ENCODE results near the gene WASHC2C. TPM values are rescaled to one million over a fixed set of nuclear protein-coding genes. Genes with fewer than 3 reads are reported as not detected.
"Not testable (repeated sequence)": the region's sequence is repeated elsewhere in the genome, so short reads cannot be mapped to it uniquely, and the experiment has no call there.

The WASHC2C gene
- total RNA-seq, 1 donor from 2014 or later: 30.3 TPM

- H3K4me3 ChIP-seq; H3K4me1 ChIP-seq; H3K9me3 ChIP-seq (replicated peaks); DNase-seq; H3K27ac ChIP-seq (replicated peaks); intact Hi-C loops (cut with micrococcal nuclease); H3K27me3 ChIP-seq (ENCODE audit: low read depth): not testable (repeated sequence)
- TF ChIP-seq CTCF (IDR thresholded peaks at IDR 0.05; ENCODE audit: borderline replicate concordance): peak; percentile 48
- H3K36me3 ChIP-seq: peaks cover 14% of the 10 kb centered on the region
Observed at GRCh38 chr10:45734867-45735266, 7.8 kb downstream of the WASHC2C start.

GRCh38 chr10:45741559-45741958 lies 14.5 kb downstream of the WASHC2C start:
- intact Hi-C loops (cut with micrococcal nuclease); H3K4me1 ChIP-seq; H3K27ac ChIP-seq (replicated peaks); DNase-seq; H3K4me3 ChIP-seq; H3K9me3 ChIP-seq (replicated peaks); H3K27me3 ChIP-seq (ENCODE audit: low read depth): not testable (repeated sequence)
- H3K36me3 ChIP-seq: peaks cover 13% of the 10 kb centered on the region

- H3K9me3 ChIP-seq (replicated peaks); H3K27me3 ChIP-seq (ENCODE audit: low read depth); H3K4me1 ChIP-seq; H3K4me3 ChIP-seq; H3K27ac ChIP-seq (replicated peaks); intact Hi-C loops (cut with micrococcal nuclease); DNase-seq: not testable (repeated sequence)
- peaks cover 18% of the 10 kb centered on the region for H3K36me3 ChIP-seq
Observed at GRCh38 chr10:45742014-45742413, 14.9 kb downstream of the WASHC2C start.

GRCh38 chr10:45751141-45751540 lies 24.1 kb downstream of the WASHC2C start:
- H3K27me3 ChIP-seq (ENCODE audit: low read depth); H3K9me3 ChIP-seq (replicated peaks); intact Hi-C loops (cut with micrococcal nuclease); DNase-seq; H3K27ac ChIP-seq (replicated peaks); H3K4me1 ChIP-seq; H3K4me3 ChIP-seq: not testable (repeated sequence)
- peaks cover 41% of the 10 kb centered on the region for H3K36me3 ChIP-seq

GRCh38 chr10:45752210-45752609 lies 25.1 kb downstream of the WASHC2C start:
- H3K27me3 ChIP-seq (ENCODE audit: low read depth); intact Hi-C loops (cut with micrococcal nuclease); H3K27ac ChIP-seq (replicated peaks); H3K9me3 ChIP-seq (replicated peaks); H3K4me3 ChIP-seq; H3K4me1 ChIP-seq; DNase-seq: not testable (repeated sequence)
- H3K36me3 ChIP-seq: peaks cover 31% of the 10 kb centered on the region

- intact Hi-C loops (cut with micrococcal nuclease); H3K4me1 ChIP-seq: not testable (repeated sequence)
- peaks cover 33% of the 10 kb centered on the region for H3K36me3 ChIP-seq
Observed at GRCh38 chr10:45753979-45754495, 27.0 kb downstream of the WASHC2C start.

GRCh38 chr10:45755083-45755482 lies 28.0 kb downstream of the WASHC2C start:
- intact Hi-C loops (cut with micrococcal nuclease); H3K4me3 ChIP-seq; H3K27me3 ChIP-seq (ENCODE audit: low read depth); H3K4me1 ChIP-seq; H3K27ac ChIP-seq (replicated peaks); DNase-seq; H3K9me3 ChIP-seq (replicated peaks): not testable (repeated sequence)
- peaks cover 31% of the 10 kb centered on the region for H3K36me3 ChIP-seq

More at GRCh38 chr10:45753979-45754495, 27.0 kb downstream of the WASHC2C start:
- H3K27ac ChIP-seq (replicated peaks); DNase-seq; H3K4me3 ChIP-seq; H3K27me3 ChIP-seq (ENCODE audit: low read depth); H3K9me3 ChIP-seq (replicated peaks): not testable (repeated sequence)

- H3K9me3 ChIP-seq (replicated peaks); DNase-seq; intact Hi-C loops (cut with micrococcal nuclease); H3K27me3 ChIP-seq (ENCODE audit: low read depth); H3K27ac ChIP-seq (replicated peaks); H3K4me1 ChIP-seq; H3K4me3 ChIP-seq: not testable (repeated sequence)
- peaks cover 26% of the 10 kb centered on the region for H3K36me3 ChIP-seq
Observed at GRCh38 chr10:45756065-45756464, 29.0 kb downstream of the WASHC2C start.

- peak overlapping the region; percentile 23 for H3K4me3 ChIP-seq
- H3K9me3 ChIP-seq (replicated peaks); H3K4me1 ChIP-seq; intact Hi-C loops (cut with micrococcal nuclease); H3K27me3 ChIP-seq (ENCODE audit: low read depth): not testable (repeated sequence)
- peak overlapping the region; percentile 74 for H3K27ac ChIP-seq (replicated peaks)
- H3K36me3 ChIP-seq: peaks cover 20% of the 10 kb centered on the region
- peak; percentile 29 for DNase-seq
Observed at GRCh38 chr10:45757661-45758396, 30.8 kb downstream of the WASHC2C start.

GRCh38 chr10:45761622-45762021 lies 34.6 kb downstream of the WASHC2C start:
- DNase-seq; intact Hi-C loops (cut with micrococcal nuclease); H3K4me3 ChIP-seq; H3K27ac ChIP-seq (replicated peaks); H3K9me3 ChIP-seq (replicated peaks); H3K4me1 ChIP-seq; H3K27me3 ChIP-seq (ENCODE audit: low read depth): not testable (repeated sequence)
- peaks cover 11% of the 10 kb centered on the region for H3K36me3 ChIP-seq

GRCh38 chr10:45763037-45763436 lies 36.0 kb downstream of the WASHC2C start:
- DNase-seq; H3K27me3 ChIP-seq (ENCODE audit: low read depth); intact Hi-C loops (cut with micrococcal nuclease); H3K27ac ChIP-seq (replicated peaks); H3K4me3 ChIP-seq; H3K36me3 ChIP-seq; H3K4me1 ChIP-seq; H3K9me3 ChIP-seq (replicated peaks): not testable (repeated sequence)

- DNase-seq; H3K9me3 ChIP-seq (replicated peaks); H3K36me3 ChIP-seq; H3K27me3 ChIP-seq (ENCODE audit: low read depth); intact Hi-C loops (cut with micrococcal nuclease); H3K27ac ChIP-seq (replicated peaks); H3K4me3 ChIP-seq; H3K4me1 ChIP-seq: not testable (repeated sequence)
Observed at GRCh38 chr10:45768334-45768733, 41.3 kb downstream of the WASHC2C start.

- H3K36me3 ChIP-seq; intact Hi-C loops (cut with micrococcal nuclease); H3K4me1 ChIP-seq: not testable (repeated sequence)
Observed at GRCh38 chr10:45771757-45772461, 44.8 kb downstream of the WASHC2C start.

More at GRCh38 chr10:45771757-45772461, 44.8 kb downstream of the WASHC2C start:
- H3K9me3 ChIP-seq (replicated peaks); H3K27me3 ChIP-seq (ENCODE audit: low read depth); DNase-seq; H3K27ac ChIP-seq (replicated peaks); H3K4me3 ChIP-seq: not testable (repeated sequence)

Measured in left ventricle myocardium inferior (tissue), 1 donor.